K562 (cell line): Measurements from ENCODE around the gene CNOT4.

Source experiments
- ESRRA ChIP-seq: fragments of 450-650 bp; IDR thresholded peaks from 2 replicates; pipeline ENCODE4 v1.6.1; 2014; ENCODE audit warnings: low read depth, mild to moderate bottlenecking, moderate library complexity, borderline replicate concordance
- HMG20B ChIP-seq: fragments of 250-450 bp; sonication (Bioruptor Pico); IDR thresholded peaks from 2 replicates; pipeline ENCODE4 v1.5.0; 2021; ENCODE audit warnings: mild to moderate bottlenecking
- MEF2A ChIP-seq: IDR thresholded peaks from 2 replicates; pipeline ENCODE4 v1.6.1; 2011; ENCODE audit warnings: low read depth, mild to moderate bottlenecking, low read length, moderate library complexity; ENCODE audit not compliant: control insufficient read depth
- POLR2A ChIP-seq: fragments of 450-650 bp; conservative IDR thresholded peaks from 2 replicates; pipeline ENCODE4 v1.6.1; 2016
- TEAD4 ChIP-seq, 2 experiments: sonication (generic) in 1 of 2; formaldehyde crosslinking in 1 of 2; IDR thresholded peaks; 2 replicates each; pipeline versions ENCODE4 v1.6.1 to v1.8.0; 2012 to 2022; ENCODE audit warnings: borderline replicate concordance in 1 of 2, inconsistent platforms in 1 of 2, low read length in 1 of 2, mild to moderate bottlenecking in 1 of 2, missing genetic modification reagents in 1 of 2
- TOE1 ChIP-seq, 2 experiments: fragments of 450-650 bp in 1 of 2; sonication (generic) in 1 of 2; formaldehyde crosslinking in 1 of 2; IDR thresholded peaks; 2 replicates each; pipeline versions ENCODE4 v1.7.1 to v1.8.0; 2016 to 2022; ENCODE audit warnings: borderline replicate concordance in 2 of 2, mild to moderate bottlenecking in 2 of 2, antibody characterized with exemption in 1 of 2, inconsistent platforms in 1 of 2, low read depth in 1 of 2, missing genetic modification reagents in 1 of 2, moderate library complexity in 1 of 2
- XRCC5 ChIP-seq: fragments of 200-400 bp; formaldehyde crosslinking; IDR thresholded peaks from 2 replicates; pipeline ENCODE4 v1.6.1; 2017; ENCODE audit warnings: low read depth, mild to moderate bottlenecking, low read length
- ZNF311 ChIP-seq: fragments of 250-450 bp; sonication (Bioruptor Pico); IDR thresholded peaks from 2 replicates; pipeline ENCODE4 v1.4.0; 2020; ENCODE audit warnings: mild to moderate bottlenecking, moderate library complexity
- TF ChIP-seq, protein P1 (sequence below), 3 experiments: IDR thresholded peaks in 2 of 3; conservative IDR thresholded peaks in 1 of 3; 2 replicates each; pipeline ENCODE4 v1.5.1; 2011 to 2012; ENCODE audit warnings: low read length in 3 of 3, mild to moderate bottlenecking in 3 of 3, control low read depth in 2 of 3, improper control_type of control experiment in 1 of 3, inconsistent platforms in 1 of 3, low read depth in 1 of 3, mixed read lengths in 1 of 3, moderate library complexity in 1 of 3; ENCODE audit not compliant: insufficient read depth in 2 of 3
- TF ChIP-seq, protein P2 (sequence below): IDR thresholded peaks from 2 replicates; pipeline ENCODE4 v1.6.1; 2012; ENCODE audit warnings: low read depth, low read length, improper control_type of control experiment, borderline replicate concordance
- TF ChIP-seq, protein P3 (sequence below): fragments of 250-450 bp; sonication (Bioruptor Pico); IDR thresholded peaks from 2 replicates; pipeline ENCODE4 v1.8.0; 2022; ENCODE audit warnings: inconsistent platforms
- TF ChIP-seq, protein P4 (sequence below): sonication (generic); formaldehyde crosslinking; IDR thresholded peaks from 2 replicates; pipeline ENCODE4 v1.4.0; 2020; ENCODE audit warnings: mild to moderate bottlenecking, missing genetic modification reagents

DNA sequence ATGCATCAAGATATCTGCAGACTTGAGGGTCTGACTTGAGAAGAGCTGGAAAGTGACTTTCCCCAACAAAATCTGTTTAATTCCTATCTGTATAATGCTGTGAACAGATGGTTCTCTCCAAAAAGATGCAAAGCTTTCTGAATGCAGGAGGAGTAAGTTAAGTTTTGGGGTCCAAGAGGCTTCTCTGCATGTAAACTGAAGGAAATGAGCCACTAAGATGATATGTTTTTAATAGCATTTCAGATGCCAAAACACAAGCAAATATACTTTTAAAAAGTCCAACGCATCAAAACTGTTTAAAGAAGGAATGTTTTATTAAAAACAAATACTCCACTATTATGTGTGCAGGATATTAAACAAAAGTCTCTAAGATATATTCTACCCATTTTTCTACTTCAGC, 139.2 kb downstream of the CNOT4 start:
- TF ChIP-seq, protein P1, sequence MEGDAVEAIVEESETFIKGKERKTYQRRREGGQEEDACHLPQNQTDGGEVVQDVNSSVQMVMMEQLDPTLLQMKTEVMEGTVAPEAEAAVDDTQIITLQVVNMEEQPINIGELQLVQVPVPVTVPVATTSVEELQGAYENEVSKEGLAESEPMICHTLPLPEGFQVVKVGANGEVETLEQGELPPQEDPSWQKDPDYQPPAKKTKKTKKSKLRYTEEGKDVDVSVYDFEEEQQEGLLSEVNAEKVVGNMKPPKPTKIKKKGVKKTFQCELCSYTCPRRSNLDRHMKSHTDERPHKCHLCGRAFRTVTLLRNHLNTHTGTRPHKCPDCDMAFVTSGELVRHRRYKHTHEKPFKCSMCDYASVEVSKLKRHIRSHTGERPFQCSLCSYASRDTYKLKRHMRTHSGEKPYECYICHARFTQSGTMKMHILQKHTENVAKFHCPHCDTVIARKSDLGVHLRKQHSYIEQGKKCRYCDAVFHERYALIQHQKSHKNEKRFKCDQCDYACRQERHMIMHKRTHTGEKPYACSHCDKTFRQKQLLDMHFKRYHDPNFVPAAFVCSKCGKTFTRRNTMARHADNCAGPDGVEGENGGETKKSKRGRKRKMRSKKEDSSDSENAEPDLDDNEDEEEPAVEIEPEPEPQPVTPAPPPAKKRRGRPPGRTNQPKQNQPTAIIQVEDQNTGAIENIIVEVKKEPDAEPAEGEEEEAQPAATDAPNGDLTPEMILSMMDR (IDR thresholded peaks at IDR 0.05 in 2 of 3, conservative IDR thresholded peaks at IDR 0.05 in 1 of 3; ENCODE audit: insufficient read depth in 2 of 3, low read depth in 1 of 3, low read length in 3 of 3) = no peak
- TF ChIP-seq HMG20B (CRISPR knock-in tag) = no peak
- TF ChIP-seq, protein P2, sequence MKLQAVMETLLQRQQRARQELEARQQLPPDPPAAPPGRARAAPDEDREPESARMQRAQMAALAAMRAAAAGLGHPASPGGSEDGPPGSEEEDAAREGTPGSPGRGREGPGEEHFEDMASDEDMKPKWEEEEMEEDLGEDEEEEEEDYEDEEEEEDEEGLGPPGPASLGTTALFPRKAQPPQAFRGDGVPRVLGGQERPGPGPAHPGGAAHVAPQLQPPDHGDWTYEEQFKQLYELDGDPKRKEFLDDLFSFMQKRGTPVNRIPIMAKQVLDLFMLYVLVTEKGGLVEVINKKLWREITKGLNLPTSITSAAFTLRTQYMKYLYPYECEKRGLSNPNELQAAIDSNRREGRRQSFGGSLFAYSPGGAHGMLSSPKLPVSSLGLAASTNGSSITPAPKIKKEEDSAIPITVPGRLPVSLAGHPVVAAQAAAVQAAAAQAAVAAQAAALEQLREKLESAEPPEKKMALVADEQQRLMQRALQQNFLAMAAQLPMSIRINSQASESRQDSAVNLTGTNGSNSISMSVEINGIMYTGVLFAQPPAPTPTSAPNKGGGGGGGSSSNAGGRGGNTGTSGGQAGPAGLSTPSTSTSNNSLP = no peak
- TF ChIP-seq, protein P3, sequence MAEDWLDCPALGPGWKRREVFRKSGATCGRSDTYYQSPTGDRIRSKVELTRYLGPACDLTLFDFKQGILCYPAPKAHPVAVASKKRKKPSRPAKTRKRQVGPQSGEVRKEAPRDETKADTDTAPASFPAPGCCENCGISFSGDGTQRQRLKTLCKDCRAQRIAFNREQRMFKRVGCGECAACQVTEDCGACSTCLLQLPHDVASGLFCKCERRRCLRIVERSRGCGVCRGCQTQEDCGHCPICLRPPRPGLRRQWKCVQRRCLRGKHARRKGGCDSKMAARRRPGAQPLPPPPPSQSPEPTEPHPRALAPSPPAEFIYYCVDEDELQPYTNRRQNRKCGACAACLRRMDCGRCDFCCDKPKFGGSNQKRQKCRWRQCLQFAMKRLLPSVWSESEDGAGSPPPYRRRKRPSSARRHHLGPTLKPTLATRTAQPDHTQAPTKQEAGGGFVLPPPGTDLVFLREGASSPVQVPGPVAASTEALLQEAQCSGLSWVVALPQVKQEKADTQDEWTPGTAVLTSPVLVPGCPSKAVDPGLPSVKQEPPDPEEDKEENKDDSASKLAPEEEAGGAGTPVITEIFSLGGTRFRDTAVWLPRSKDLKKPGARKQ (CRISPR knock-in tag) = no peak
- TF ChIP-seq MEF2A = no peak
- no peak for TF ChIP-seq POLR2A
- TF ChIP-seq, protein P4, sequence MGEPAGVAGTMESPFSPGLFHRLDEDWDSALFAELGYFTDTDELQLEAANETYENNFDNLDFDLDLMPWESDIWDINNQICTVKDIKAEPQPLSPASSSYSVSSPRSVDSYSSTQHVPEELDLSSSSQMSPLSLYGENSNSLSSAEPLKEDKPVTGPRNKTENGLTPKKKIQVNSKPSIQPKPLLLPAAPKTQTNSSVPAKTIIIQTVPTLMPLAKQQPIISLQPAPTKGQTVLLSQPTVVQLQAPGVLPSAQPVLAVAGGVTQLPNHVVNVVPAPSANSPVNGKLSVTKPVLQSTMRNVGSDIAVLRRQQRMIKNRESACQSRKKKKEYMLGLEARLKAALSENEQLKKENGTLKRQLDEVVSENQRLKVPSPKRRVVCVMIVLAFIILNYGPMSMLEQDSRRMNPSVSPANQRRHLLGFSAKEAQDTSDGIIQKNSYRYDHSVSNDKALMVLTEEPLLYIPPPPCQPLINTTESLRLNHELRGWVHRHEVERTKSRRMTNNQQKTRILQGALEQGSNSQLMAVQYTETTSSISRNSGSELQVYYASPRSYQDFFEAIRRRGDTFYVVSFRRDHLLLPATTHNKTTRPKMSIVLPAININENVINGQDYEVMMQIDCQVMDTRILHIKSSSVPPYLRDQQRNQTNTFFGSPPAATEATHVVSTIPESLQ (CRISPR knock-in tag) = no peak
- TF ChIP-seq TOE1 (IDR thresholded peaks at IDR 0.05; ENCODE audit: borderline replicate concordance) = no peak
- TF ChIP-seq TOE1 (CRISPR knock-in tag; IDR thresholded peaks at IDR 0.05; ENCODE audit: borderline replicate concordance, low read depth) = no peak
- no peak for TF ChIP-seq TEAD4 (IDR thresholded peaks at IDR 0.05; ENCODE audit: low read length)
- TF ChIP-seq TEAD4 (CRISPR knock-in tag; IDR thresholded peaks at IDR 0.05; ENCODE audit: borderline replicate concordance) = no peak
- no peak for TF ChIP-seq XRCC5
- no peak for TF ChIP-seq ESRRA
- no peak for TF ChIP-seq ZNF311 (CRISPR knock-in tag)
